ENCODE data around the gene LCNL1.

DNA sequence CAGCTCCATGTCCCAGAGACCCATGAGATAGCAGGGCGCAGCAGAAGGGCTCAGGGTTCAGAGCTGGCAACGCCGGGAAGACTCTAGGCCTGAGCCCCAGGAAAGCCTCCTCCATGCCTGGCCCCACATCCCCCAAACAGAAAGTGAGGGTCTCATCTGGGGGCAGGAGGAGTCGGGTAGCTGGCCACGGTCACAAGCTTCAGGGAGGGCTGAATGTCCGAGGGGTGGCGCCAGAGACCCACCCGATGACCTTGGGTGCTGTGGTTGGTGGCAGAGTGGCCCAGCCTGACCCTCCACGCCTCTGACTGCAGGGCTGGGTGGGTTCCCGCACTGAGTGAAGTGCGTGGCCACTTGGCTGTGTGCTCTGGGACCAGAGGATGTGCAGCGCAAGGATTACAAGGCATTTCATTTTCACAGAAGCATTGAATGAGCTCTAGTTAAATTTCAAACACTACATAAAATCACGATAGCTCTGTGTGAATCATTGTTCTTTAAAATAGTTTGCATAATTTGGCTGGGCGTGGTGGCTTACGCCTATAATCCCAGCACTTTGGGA is 34.8 kb upstream of the LCNL1 start:
- TF ChIP-seq, protein P1, sequence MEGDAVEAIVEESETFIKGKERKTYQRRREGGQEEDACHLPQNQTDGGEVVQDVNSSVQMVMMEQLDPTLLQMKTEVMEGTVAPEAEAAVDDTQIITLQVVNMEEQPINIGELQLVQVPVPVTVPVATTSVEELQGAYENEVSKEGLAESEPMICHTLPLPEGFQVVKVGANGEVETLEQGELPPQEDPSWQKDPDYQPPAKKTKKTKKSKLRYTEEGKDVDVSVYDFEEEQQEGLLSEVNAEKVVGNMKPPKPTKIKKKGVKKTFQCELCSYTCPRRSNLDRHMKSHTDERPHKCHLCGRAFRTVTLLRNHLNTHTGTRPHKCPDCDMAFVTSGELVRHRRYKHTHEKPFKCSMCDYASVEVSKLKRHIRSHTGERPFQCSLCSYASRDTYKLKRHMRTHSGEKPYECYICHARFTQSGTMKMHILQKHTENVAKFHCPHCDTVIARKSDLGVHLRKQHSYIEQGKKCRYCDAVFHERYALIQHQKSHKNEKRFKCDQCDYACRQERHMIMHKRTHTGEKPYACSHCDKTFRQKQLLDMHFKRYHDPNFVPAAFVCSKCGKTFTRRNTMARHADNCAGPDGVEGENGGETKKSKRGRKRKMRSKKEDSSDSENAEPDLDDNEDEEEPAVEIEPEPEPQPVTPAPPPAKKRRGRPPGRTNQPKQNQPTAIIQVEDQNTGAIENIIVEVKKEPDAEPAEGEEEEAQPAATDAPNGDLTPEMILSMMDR (IDR thresholded peaks at IDR 0.05) = no peak
- TF ChIP-seq EZH2 (IDR thresholded peaks at IDR 0.05; ENCODE audit: borderline replicate concordance, insufficient read depth, low read depth, low read length, poor library complexity, severe bottlenecking) = no peak
